Activated effector memory CD4-positive, alpha-beta T cell treated with anti-CD3 and anti-CD28 coated beads, Interleukin-2, amount 50 U/mL, for 16 hours (primary cell): ENCODE measurements around the gene B3GALT4.

Experiments used
- DNase-seq: peaks from one replicate; pipeline ENCODE4 v3.0.0-alpha.2; 2020

Gene B3GALT4

DNA sequence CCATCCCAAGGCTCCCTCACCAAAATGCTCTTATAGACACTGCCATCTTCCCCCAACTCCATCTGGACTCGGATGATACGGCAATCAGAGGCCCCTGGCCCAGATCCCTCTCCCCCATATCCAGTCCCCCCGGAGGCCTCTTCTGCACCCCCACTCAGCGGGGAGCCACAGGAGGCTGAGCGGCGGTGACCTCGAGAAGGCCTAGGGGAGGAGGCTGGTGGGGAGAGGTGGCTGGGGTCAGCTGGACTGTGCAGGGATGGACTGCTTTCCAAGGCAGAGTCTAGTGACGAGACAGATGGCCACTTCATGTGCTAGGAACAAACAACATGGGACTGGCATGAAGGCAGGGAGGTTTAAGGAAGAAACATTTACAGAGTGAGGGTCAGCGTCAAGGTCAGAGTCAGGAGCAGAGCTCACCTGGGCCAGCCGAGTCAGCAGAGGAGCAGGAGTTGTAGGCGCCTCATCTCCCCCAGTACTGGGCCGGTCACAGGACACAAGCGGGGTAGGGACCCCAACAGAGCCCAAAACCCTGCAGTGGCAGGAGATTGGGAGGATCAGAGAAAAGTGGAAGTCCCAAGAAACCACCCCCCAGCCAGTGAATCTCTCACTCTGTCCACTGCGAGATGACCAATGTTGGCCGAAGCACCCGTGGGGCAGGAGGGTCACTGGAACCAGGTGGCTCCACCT is 16.2 kb downstream of the B3GALT4 start:
- no peak for DNase-seq

DNA sequence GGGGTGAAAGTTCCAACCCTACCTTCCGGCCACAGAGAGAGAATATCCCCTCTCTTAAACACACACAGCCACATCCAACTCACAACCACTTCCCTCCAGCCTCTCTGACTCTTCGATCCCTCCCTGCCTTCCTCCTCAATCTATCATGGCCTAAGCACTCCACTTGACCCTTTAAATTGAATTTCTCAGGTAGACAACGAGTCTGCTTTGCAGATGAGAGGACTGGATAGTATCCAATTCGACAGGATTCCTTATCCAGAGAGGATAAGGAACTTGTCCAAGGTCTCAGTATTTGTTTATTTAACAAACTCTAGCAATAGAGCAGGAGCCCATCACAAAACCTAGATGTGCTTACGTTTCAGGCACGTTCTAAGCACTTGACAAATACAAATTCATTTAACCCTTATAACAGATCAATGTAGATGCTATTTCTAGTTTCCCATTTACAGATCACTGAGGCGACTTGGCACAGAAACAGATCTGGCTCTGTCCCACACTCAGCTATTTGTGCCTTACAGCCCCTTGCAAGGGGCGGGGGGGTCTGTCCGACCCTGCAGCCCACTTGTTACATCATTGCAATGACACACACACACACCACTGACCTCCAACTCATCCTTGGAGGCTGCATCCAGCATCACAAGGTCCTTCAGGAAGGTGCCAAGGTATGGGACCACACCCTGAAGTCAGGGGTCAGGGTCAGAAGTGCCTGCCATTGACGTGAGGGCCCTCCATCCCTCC is 17.3 kb downstream of the B3GALT4 start:
- DNase-seq, result no peak

DNA sequence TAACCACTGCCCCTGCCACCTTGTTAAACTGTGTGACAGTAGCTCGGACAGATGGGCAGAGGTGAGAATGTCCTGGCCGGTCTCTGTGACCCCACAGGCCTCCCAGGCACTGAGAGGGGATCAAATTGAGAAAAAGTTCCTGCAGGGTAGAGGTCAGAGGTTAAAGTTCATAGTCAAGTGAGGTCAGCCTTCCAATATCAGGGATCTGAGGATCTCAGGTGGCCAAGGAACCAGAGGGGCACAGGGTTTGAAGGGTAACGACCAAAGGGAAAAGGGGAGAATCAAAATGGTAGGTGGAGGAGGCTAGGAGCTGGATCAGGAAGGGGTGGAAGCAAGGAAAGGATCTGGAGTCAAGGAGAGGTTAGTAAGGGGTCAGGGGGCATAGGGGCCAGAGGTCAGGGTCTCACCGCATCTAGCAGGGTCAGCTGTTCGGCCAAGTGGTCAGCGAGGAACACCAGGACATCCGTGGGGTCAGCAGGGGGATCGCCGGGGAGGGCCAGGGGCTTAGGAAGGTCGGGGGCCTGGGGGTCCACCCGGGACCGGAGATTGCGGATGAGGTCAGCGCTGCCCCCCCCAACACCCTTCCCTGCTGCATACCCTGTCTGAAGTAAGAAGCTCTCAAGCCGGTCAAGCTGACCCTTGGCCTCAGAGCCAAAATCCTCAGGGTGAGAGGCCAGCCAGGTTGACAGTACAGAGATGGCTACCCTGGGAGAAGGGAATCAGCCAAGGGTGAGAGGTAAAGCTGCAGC is 18.9 kb downstream of the B3GALT4 start:
- DNase-seq, result no peak

DNA sequence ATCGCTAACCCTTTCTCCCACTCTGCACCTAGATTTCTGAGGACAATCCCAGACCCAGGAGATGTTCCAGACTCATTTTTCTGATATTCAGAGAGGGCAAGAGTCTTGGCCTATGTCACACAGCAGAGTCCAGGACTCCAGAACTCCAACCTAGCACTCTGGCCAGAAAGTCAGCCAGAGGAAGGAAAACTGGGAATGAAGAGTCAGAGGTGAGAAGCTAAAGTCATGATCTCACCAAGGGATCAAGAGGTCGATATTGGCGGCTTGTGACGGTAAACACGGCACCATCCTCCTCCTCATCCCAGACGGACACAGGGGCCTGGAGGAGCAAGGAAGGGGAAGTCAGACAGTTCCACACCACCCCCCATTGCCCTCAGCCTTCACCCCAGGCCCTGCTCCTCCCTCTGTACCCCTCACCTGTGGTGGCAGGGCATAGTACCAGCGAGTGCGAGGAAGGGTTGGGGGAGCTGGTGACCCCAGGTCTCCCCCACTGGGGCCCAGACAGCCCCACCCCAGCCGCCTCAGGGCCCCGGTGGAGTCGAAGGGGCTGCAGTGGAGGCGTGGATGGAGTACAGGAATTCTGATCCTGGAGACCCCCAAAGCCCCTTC is 20.0 kb downstream of the B3GALT4 start:
- DNase-seq, result no peak

DNA sequence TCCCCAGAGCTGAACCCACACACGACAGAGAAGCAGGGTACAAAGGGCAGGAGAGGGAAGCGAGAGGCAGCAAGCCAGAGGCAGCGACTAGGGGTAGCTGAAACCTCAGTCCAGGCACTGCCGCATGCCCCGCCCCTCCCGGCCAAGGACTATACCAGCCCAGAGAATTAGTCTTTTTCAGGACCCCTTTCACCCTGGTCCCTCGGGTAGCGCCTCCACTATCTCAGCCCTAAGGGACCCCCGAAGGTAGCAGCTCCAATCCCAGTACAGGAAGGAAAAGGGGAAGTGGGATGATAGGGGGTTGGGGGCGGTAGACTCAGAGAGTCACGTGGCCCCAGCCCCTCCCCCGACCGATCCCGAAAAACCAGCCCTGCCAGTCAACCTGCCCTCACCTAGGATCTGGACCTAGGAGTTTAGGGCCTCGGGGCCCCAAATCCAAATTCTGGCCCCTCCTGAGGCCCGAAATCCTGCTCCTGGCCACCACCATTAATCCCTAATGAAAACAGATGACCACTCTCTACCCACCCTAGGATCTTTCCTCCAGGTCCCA is 20.6 kb downstream of the B3GALT4 start:
- DNase-seq, result no peak

DNA sequence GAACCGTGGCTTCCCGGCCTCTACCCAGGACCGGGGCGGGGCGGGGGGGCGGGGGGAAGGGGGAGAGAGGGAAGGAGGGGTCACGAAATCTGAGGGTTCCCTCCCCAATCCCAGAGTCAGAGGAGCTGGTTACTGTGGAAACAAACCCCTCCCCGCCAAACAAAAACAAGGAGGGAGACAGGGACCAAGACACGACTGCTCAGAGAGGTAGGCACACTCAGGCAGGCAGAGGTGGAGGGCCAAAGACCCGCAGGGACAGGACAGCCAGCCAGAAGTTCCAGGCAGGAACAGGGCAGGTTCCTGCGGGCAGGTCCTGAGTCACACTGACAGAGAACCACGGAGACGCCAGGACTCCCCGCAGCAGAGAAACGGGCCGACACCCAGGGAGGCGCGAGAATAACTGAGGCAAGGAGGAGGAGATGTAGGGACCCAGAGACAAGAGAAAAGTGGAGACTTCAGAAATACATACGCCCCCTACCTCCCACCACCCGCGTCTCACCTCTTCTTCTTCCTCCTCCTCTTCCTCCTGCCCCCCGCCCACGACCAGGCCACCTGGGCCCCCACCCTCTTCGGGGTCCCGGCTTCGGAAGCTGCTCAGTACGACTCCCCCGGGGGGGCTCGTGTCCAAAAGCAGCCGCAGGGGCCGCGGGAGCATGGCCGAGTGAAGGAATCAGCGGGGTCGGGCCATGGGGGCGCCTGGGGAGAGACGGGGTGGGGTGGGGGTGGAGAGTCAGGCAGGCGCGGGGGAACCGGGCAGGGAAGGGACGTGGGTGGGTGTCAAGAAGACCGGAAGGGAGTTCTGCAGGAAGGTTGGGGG is 21.2 kb downstream of the B3GALT4 start:
- peak; percentile 82 for DNase-seq

DNA sequence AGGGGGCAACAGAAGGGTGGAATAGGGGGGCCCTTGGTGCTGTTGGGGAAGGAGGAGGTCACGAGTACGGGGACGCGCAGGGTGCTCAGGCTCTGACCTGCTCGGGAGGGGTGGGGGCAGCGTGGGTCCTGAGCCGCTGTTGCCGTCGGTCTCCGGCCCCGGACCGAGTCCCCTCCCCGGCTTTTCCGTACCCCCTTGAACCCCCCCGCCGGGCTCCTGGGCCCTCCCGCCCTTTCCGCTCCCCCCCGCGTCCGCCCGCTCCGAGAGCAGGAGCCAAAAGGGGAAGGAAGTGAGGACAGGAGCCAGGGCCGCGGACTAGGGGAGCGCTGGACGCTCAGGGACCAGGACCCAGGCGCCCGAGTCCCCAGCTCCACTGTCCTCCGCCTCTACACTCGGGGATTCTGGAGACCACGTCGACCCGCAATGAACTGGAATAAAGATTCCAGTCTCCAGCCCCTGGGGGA is 21.9 kb downstream of the B3GALT4 start, which contains the start of gene RGL2:
Gene RGL2 (minus strand): TSS at position 170 of the 464 bp plus-strand sequence. CDS start 332 bp downstream, outside the sequence.
- peak; percentile 88 for DNase-seq

DNA sequence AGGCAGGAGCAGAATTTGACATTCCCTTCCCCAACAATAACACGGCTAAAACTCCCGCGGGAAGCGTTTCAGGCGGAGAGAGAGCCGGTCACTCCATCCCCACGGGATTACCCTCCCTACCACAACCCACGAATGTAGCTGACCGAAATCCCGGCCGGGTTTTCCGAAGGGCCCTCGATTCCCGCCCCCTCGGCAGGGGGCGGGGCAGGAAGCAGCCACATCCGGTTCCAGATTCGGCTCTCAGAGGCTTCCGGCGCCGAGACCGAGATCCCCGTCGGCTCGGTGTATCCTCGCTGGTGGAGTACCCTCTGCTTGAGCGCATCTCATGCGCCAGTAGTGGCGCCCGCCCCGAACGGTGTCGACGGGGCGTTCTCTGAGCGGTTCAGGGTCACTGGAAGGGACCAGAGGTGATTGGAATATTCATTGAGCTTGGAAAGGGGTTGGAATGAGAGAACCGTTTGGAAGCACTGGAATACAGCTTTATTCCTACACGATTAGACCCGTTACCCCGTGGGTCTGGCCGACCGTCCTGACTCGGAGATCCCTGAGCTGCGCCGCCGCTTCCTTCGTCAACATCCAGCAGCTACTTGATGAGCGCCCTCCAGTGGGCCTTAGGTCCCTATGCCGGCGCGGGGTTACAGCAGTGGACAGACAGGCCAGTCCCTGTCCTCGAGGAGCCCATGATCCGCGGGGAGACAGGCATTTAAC is 22.5 kb downstream of the B3GALT4 start:
- peak; percentile 97 for DNase-seq

DNA sequence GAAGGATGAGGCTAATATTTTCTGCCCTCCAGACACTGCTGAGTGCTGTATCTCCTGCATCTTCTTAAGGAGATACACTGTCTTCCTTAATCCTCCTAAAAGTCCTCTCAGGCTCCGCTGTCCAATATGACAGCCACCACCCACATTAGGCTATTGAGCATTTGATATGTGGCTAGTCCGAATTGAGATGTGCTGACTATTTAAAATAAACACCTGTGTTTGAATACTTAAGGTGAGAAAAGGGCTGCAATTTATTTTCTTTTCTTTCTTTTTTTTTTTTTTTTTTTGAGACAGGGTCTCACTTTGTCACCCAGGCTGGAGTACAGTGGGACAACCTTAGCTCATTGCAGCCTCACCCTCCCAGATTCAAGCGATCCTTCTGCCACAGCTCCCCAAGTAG is 25.0 kb downstream of the B3GALT4 start:
- no peak for DNase-seq

DNA sequence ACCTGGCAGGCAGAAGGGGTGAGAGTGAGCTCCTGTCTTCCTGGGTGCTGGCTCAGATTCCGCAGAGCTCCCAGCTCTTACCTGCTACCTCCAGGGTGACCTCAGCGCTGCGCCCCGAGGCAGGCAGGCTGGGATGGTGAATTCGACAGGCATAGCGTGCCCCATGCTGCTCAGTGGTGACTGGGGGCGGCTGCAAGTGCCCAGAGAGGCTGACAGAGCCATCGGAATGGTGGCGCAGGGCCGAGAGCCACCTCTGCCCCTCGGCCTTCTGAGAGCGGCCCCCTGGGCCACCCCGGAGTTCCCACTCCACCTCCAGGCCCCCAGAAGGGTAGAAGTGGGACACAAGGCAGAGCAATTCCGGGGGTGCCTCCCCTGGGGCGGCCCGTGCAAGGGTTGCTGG is 27.3 kb downstream of the B3GALT4 start:
- no peak for DNase-seq

DNA sequence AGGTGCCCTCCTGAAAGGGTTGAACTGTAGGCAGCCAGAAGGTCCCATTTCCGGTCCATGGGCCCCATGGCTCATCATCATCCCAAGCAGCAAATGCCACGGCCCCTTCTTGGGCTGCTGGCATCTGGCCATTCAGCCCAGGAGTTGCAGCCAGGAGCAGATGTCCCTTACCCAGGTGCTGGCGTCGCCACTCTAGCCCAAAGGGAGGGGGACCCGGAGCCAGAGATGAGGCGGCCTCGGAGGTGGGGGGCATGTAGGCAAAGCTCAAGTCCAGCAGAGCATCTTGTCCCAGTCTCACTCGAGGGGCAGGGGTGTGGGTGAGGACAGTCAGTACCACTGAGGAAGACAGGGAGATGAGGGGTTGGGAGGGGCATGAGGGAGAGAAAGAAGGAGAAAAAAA is 28.1 kb downstream of the B3GALT4 start:
- DNase-seq, result no peak

DNA sequence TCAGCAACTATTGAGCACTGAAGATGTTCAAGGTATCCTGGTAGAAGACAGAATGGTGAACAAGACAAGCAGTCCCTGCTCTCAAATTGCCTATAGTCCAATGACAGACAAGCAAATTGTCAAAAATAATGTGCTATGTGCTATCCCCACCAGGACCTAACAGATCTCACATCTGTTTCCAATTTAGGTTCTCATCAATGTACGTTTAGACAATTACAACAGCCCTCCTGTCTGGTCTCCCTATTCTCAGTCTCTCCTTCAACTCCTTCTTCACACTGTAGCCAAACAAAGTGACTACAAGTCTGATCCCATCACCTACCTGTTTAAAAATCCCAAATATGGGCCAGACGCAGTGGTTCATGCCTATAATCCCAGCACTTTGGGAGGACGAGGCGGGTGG is 29.4 kb downstream of the B3GALT4 start:
- DNase-seq, result no peak

DNA sequence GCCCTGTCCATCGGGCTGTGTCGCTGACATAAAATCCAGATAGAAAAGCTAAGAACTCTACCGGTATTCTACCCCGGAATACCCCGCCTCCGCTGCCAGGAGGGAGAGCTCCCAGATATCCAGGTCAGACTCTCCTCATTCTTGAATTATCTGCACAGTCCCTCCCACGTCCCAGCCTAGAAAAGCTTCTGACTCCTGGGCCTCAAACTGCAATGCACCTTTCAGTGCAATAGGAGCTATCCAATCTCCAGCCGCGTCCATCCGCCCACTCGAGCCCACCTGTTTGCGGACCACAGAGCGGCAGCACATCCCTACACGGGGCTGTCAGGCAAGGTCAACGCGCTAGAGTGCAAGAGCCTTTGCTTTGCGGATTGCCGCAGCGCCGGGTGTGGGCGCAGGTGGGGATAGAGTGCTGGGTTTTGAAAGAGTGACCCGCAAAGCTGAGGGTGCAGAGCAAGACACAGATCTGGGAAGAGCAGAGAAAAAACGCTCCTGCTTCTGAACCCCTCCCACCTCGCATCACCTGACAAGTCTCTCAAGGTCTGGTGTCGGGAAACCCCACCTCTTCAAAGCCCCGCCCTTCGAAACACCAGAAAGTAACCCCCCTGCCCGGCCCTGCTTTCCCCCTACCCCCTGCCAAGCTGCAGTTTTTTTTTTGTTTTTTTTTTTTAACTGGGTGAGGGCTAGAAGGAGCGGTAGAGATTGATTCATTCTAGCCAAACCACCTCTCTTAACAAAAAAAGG is 35.6 kb downstream of the B3GALT4 start:
- DNase-seq, result peak; percentile 93

DNA sequence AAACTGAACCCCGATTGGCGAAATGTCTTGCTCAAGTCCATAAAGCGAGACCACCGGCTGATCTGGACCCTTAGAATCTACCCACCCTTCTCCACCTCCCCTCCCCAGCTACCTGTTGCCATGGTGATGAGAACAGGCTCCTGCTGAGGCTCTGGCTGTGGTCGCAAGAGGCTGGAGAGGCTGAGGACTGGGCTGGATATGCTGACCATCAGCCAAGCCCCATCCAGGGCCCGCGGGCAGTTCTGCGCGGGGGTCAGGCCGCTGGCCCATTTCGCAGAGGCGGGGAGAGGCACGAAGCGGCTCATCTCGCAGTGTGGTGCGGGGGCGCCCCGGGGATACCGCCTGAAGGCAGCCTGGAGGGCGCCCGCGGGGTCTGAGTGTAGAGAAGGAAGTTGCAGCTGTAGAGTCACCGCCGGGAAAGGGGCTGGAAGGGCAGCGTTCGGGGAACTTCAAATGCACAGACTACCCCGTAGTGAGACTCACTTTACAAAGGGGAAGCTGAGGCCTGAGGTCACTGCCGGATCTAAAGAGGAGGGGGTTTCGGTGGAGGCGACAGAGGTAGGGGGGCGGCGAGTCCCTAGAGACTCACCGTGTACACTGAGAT is 36.3 kb downstream of the B3GALT4 start:
- peak; percentile 81 for DNase-seq

DNA sequence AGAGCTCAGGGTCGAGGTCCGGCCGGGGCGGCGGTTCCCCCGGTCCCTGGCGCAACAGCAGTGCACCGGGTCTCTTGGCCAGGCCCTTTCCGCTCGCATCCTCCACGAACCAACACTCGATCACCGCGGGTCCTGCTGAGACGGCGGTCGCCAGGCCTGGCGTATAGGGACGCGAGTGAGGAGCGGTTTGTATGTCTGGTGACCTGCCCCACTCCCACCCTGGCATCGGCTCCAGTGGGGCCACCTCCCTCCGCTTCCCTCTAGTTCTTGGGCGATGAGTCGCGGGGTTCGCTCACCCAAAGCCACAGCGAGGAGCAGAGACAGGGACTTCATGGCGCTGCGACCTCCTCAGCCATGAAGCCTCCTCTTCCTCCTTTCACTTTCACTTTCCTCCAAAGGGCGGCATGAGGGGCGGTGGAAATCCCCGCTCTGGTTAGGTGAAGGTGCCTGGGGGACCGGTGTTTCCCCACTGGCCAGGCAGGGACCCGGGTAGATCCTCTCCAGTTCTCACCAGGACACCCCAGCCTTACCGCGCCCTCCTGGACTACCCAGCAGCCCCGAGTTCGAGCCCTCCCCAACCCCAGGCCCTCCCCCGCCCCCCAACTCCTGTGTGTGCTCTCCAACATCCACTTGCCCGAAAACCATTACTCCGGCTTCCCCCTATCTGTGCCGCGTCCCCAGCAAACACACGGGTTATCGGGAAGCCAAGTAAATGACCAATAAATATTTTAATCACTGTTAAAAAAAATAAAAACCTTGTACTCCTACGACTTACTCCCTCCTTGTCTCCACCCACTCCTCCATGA is 37.0 kb downstream of the B3GALT4 start, which contains the start of gene TAPBP:
Gene TAPBP (minus strand): TSS at position 370 of the 806 bp plus-strand sequence. CDS start 37 bp downstream, at position 333.
- DNase-seq, result peak; percentile 95

DNA sequence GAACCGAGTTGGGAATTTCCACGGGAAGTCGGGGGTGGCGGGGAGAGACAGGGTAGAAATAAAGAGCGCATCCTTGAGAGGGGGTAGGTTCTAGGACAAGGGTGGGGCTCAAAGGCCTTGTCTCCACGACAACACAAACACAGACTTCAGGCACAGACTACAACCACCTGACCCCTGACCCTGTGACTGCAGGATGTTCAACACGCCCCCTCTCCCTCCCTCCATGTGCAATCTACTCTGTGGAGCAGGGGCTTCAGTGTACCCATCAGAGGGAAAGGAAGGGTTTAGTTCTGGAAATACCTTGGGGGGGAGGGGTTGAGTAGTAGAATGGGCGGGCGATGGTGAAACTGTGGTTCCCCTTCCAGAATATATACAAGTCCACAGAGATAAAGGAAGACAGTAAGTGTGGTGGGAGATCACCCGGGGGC is 37.6 kb downstream of the B3GALT4 start:
- DNase-seq, result peak; percentile 92

DNA sequence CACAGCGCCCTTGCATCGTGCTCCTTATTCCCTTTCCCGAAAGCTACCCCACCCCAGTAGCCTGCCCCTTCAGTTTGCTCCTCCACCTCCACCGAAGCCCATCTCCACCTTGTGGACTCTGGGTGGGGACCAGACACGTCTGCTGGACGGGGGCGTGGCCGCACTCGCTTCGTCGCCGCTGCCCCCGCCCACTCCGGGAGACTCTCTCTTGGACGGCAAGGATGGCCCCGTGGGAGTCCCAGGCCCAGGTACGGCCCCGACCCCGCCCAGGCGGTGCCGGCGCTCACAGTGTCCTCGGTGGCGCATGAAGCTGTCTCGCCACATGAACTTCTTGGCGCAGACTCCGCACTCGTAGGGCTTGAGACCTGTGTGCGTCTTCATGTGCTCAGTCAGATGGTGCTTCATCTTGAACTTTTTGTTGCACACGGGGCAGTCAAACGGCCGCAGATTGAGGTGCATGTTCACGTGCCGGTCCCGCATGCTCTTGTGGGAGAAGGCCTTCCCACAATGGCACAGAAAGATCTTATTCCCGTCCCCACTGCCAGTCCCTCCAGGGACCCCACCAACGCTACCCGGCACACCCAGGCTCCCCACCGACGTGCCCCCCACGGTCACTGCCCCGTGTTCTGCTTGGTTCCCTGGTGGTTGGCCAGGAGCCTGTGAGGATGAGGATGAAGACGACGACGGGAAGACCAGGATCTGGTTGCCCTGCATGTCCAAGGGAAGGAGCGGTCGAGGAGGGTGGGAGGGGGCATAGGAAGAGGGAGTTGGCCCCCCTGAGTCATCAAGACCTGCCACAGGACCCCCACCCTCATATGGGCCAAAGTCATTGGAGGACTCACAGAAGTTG is 38.2 kb downstream of the B3GALT4 start:
- peak; percentile 71 for DNase-seq
